HepG2 (cell line): ENCODE results near the gene ATXN2. TPM values are rescaled to one million over a fixed set of nuclear protein-coding genes. Genes with fewer than 3 reads are reported as not detected.

Experiments used
- ATAC-seq: fragments of 200-7000 bp; cut with Tn5 transposase; 3 replicates; pipeline ENCODE4 v1.9.1; 2020; ENCODE audit warnings: mild to moderate bottlenecking, moderate library complexity
- BruUV-seq: library from RNA; stranded (reverse); fragments of 400-500 nt; replicated peaks from 2 replicates; lab custom pipeline; 2021; lab: Mats Ljungman, UMichigan
- CTCF ChIA-PET: fragments of 300-600 bp; formaldehyde crosslinking; extraction: SDS; loops from one replicate; lab custom pipeline; 2021; ENCODE audit warnings: low total read pairs, inconsistent platforms, low intra/inter-chr PET ratio; lab: Yijun Ruan, JAX
- POLR2A ChIA-PET: fragments of 350-600 bp; sonication (Branson Sonifier 250); formaldehyde crosslinking; loops from one replicate; lab custom pipeline; 2020; ENCODE audit warnings: antibody characterized with exemption, inconsistent platforms; lab: Yijun Ruan, JAX
- DNase-seq: peaks from one replicate; pipeline ENCODE4 v3.0.0-alpha.2; 2015; ENCODE audit warnings: low spot score
- FAIRE-seq: peaks from 3 replicates; lab custom pipeline; 2011; peaks lifted over from hg19 to GRCh38; lab: Jason Lieb, UNC
- H2AFZ ChIP-seq: one replicate; pipeline ENCODE4 v1.6.1; 2011; ENCODE audit warnings: low read length, inconsistent platforms
- H3K27ac ChIP-seq: fragments of 300-600 bp; 3 replicates; pipeline ENCODE4 v1.8.0; 2011; ENCODE audit warnings: mixed run types, mild to moderate bottlenecking, mixed read lengths, low read length, inconsistent platforms; ENCODE audit not compliant: insufficient read depth; ENCODE audit errors: extremely low read length
- H3K27me3 ChIP-seq, 2 experiments: fragments of 200-600 bp in 1 of 2; 2 replicates in 1 of 2; 3 replicates in 1 of 2; pipeline versions ENCODE4 v1.6.0 to v1.8.0; 2011; ENCODE audit warnings: low read length in 2 of 2, mild to moderate bottlenecking in 2 of 2, moderate library complexity in 2 of 2, inconsistent platforms in 1 of 2; ENCODE audit not compliant: insufficient read depth in 2 of 2, control insufficient read depth in 1 of 2
- H3K36me3 ChIP-seq, 2 experiments: fragments of 200-600 bp in 1 of 2; replicated peaks in 1 of 2; 2 replicates in 1 of 2; 3 replicates in 1 of 2; pipeline versions ENCODE4 v1.5.1 to v1.8.0; 2011; ENCODE audit warnings: low read length in 2 of 2, inconsistent platforms in 1 of 2; ENCODE audit not compliant: insufficient read depth in 2 of 2, control insufficient read depth in 1 of 2
- H3K4me1 ChIP-seq: 2 replicates; pipeline ENCODE4 v1.5.1; 2012; ENCODE audit warnings: low read length, inconsistent platforms; ENCODE audit not compliant: insufficient read depth
- H3K4me2 ChIP-seq: 2 replicates; pipeline ENCODE4 v1.6.0; 2011; ENCODE audit warnings: low read depth, low read length, inconsistent platforms
- H3K4me3 ChIP-seq, 3 experiments: fragments of 200-600 bp in 1 of 3; sonication (generic), shearing (Covaris generic) in 1 of 3; replicated peaks in 1 of 3; 2 replicates each; pipeline ENCODE4 v1.5.1; 2011 to 2016; ENCODE audit warnings: low read length in 3 of 3, inconsistent platforms in 2 of 3, low read depth in 2 of 3, mild to moderate bottlenecking in 2 of 3, control low read depth in 1 of 3, mixed read lengths in 1 of 3; ENCODE audit not compliant: insufficient read depth in 1 of 3
- H3K79me2 ChIP-seq: one replicate; pipeline ENCODE4 v1.6.1; 2011; ENCODE audit warnings: low read length, inconsistent platforms; ENCODE audit not compliant: insufficient read depth
- H3K9ac ChIP-seq: 2 replicates; pipeline ENCODE4 v1.6.0; 2011; ENCODE audit warnings: mild to moderate bottlenecking, low read depth, low read length, inconsistent platforms; ENCODE audit not compliant: insufficient read depth
- H3K9me3 ChIP-seq: 2 replicates; pipeline ENCODE4 v1.5.1; 2012; ENCODE audit warnings: mild to moderate bottlenecking, low read length
- H4K20me1 ChIP-seq: 2 replicates; pipeline ENCODE4 v1.6.0; 2011; ENCODE audit warnings: inconsistent platforms, mild to moderate bottlenecking, low read length, moderate library complexity; ENCODE audit not compliant: insufficient read depth
- ARID3A ChIP-seq: IDR thresholded peaks from 2 replicates; pipeline ENCODE4 v1.6.1; 2012; ENCODE audit warnings: low read depth, low read length, improper control_type of control experiment
- GLI4 ChIP-seq: sonication (generic); formaldehyde crosslinking; IDR thresholded peaks from 2 replicates; pipeline ENCODE4 v1.5.1; 2020; ENCODE audit warnings: missing genetic modification reagents, mild to moderate bottlenecking, moderate library complexity, borderline replicate concordance
- GLMP ChIP-seq: sonication (generic); formaldehyde crosslinking; IDR thresholded peaks from 2 replicates; pipeline ENCODE4 v1.9.0; 2021; ENCODE audit warnings: missing genetic modification reagents, mild to moderate bottlenecking, borderline replicate concordance
- JDP2 ChIP-seq: sonication (generic); formaldehyde crosslinking; IDR thresholded peaks from 2 replicates; pipeline ENCODE4 v1.8.1; 2022; ENCODE audit warnings: missing genetic modification reagents, borderline replicate concordance
- THYN1 ChIP-seq: sonication (generic); formaldehyde crosslinking; IDR thresholded peaks from 2 replicates; pipeline ENCODE4 v1.8.1; 2023; ENCODE audit warnings: low read depth, mild to moderate bottlenecking, moderate library complexity, missing genetic modification reagents, borderline replicate concordance
- ZNF597 ChIP-seq: sonication (generic); formaldehyde crosslinking; IDR thresholded peaks from 2 replicates; pipeline ENCODE4 v1.5.0; 2020; ENCODE audit warnings: missing genetic modification reagents
- WGBS: methylation state at CpG from one replicate; pipeline ENCODE4 v1.1.6; 2017; ENCODE audit warnings: low lambda C conversion rate; 5-methylcytosine and 5-hydroxymethylcytosine counted together
- in situ Hi-C: cut with HindIII; loops from 2 replicates; pipeline ENCODE4 v1.10.0; 2017; ENCODE audit warnings: low pct_unique_long_range_greater_than_20kb; ENCODE audit not compliant: extremely low pct_ligation_motif_present
- intact Hi-C: fragments of 100-400 bp; cut with micrococcal nuclease; formaldehyde crosslinking; loops from one replicate; pipeline ENCODE4 v1.10.0; 2022; ENCODE audit not compliant: unreplicated experiment
- polyA plus RNA-seq, 8 experiments: library from polyadenylated mRNA; depleted of rRNA in 3 of 8; stranded (reverse) in 7 of 8; unstranded in 1 of 8; fragments of >200 nt; fragmentation: Illumina TruSeq in 4 of 8; extraction: Trizol in 4 of 8; gene quantifications; 2 replicates each; pipeline versions ENCODE4 v1.2.1 to v1.2.3, GENCODE V29; 2011 to 2016; ENCODE audit warnings: low read depth in 4 of 8, missing spikeins in 1 of 8, mixed read lengths in 1 of 8; ENCODE audit not compliant: insufficient read depth in 1 of 8
- total RNA-seq, 5 experiments: library from RNA; depleted of rRNA; stranded (reverse); fragments of >200 nt; fragmentation: Illumina TruSeq; extraction: Trizol; gene quantifications; 2 replicates each; pipeline ENCODE4 v1.2.3, GENCODE V29; 2016; ENCODE audit warnings: low read depth in 1 of 5

ATXN2 gene
- total and polyA plus RNA-seq, 2 of the 13 experiments (the other 11 are each of a cell fraction or from before 2014, with no cell fraction given) = 18.1 to 27.1 TPM

DNA sequence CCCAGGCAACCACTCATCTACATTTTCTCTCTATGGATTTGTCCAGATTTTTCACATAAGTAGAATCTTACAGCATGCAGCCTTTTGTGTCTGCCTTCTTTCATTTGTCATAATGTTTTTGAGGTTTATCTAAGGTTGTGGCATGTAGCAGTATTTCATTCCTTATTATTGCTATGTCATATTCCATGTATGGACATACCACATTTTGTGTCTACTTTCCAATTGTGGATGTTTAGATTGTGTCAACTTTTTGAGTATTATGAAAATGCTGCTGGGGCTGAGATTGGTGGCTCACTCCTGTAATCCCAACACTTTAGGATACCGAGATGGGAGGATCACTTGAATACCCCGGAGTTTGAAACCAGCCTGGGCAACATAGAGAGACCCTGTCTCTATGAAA, 3.2 kb upstream of the ATXN2 start:
- Histone ChIP-seq H3K79me2 (peaks cover 11% of the 10 kb centered on the region), H3K4me3 (no peak overlapping the region), H4K20me1 (peaks cover 6% of the 10 kb centered on the region), H3K9ac (no peak overlapping the region), H3K27me3 (no peaks in the 10 kb centered on the region; a peak in 1 of 5 replicates), H3K27ac (peak overlapping the region; percentile 0), H3K9me3 (no peaks in the 10 kb centered on the region), H3K36me3 (no peaks in the 10 kb centered on the region), H3K4me1 (peaks cover 15% of the 10 kb centered on the region)
- no peak for ATAC-seq
- in situ Hi-C loops = no loop called here
- POLR2A ChIA-PET = no interaction called here
- 98% methylated on average over 2 of the region's 2 CpGs for WGBS
- BruUV-seq = no TSS peak
- FAIRE-seq = no peak
- TF ChIP-seq JDP2 (CRISPR knock-in tag) (no peak), GLI4 (CRISPR knock-in tag) (no peak), ARID3A (no peak), THYN1 (CRISPR knock-in tag) (no peak), GLMP (CRISPR knock-in tag) (no peak), ZNF597 (no peak)
- TF ChIP-seq, all 625 proteins: peak for 0
- no peak for DNase-seq
- CTCF ChIA-PET = no interaction called here
- intact Hi-C loops = no loop called here
- Histone ChIP-seq H3K4me2 (no peak overlapping the region), H2AFZ (no peak overlapping the region)
